Ovary (tissue), 9 donors: Measurements from ENCODE around the gene C16orf87. TPM values are rescaled to one million over a fixed set of nuclear protein-coding genes. Genes with fewer than 3 reads are reported as not detected.

ENCODE experiments used
- DNase-seq, 5 donors: peaks; one replicate each; pipeline ENCODE4 v3.0.0-alpha.2; 2019 to 2020
- H3K27ac ChIP-seq, 2 donors: fragments of 200-600 bp; one replicate each; pipeline versions ENCODE4 v1.5.1 to v1.8.0; 2019 to 2022
- H3K27me3 ChIP-seq: fragments of 200-600 bp; one replicate; pipeline ENCODE4 v1.8.0; 2022
- H3K36me3 ChIP-seq: fragments of 200-600 bp; sonication (generic); one replicate; pipeline ENCODE4 v1.5.1; 2019
- H3K4me1 ChIP-seq: one replicate; pipeline ENCODE4 v1.8.1; 2013; ENCODE audit warnings: mild to moderate bottlenecking, moderate library complexity; ENCODE audit not compliant: insufficient read depth
- H3K4me3 ChIP-seq: fragments of 200-600 bp; sonication (generic); one replicate; pipeline ENCODE4 v1.5.1; 2017
- H3K9me3 ChIP-seq, 2 donors: fragments of 200-600 bp in 1 of 2; sonication (generic) in 1 of 2; one replicate each; pipeline versions ENCODE4 v1.5.1 to v1.8.1; 2013 to 2019; ENCODE audit warnings: mild to moderate bottlenecking in 1 of 2, moderate library complexity in 1 of 2
- EP300 ChIP-seq: sonication (generic); formaldehyde crosslinking; IDR thresholded peaks from one replicate; pipeline ENCODE4 v1.6.1; 2017; ENCODE audit warnings: antibody characterized with exemption
- POLR2A ChIP-seq: fragments of 450-650 bp; IDR thresholded peaks from one replicate; pipeline ENCODE4 v1.6.1; 2017; ENCODE audit warnings: antibody characterized with exemption, mild to moderate bottlenecking, moderate library complexity
- WGBS, 3 donors: extraction: QIAGEN DNeasy Blood & Tissue Kit in 1 of 3; methylation state at CpG; one replicate each; pipeline versions ENCODE4 v1.1.5 to v1.1.7; 2013 to 2017; 5-methylcytosine and 5-hydroxymethylcytosine counted together
- intact Hi-C, 4 donors: fragments of 100-400 bp; cut with DNase I; formaldehyde crosslinking; loops; one replicate each; pipeline versions ENCODE4 v1.11.0 to v1.15.1; 2022 to 2023
- polyA plus RNA-seq, 2 donors: library from polyadenylated mRNA; stranded (reverse); fragments of 200-250 nt in 1 of 2; fragments of 350-450 nt in 1 of 2; fragmentation: Illumina TruSeq in 1 of 2; extraction: RNeasy Lipid Tissue Mini Kit (QIAGEN cat#74804) in 1 of 2; gene quantifications; one replicate each; pipeline ENCODE4 v1.2.3, GENCODE V29; 2013 to 2014
- total RNA-seq, 7 donors: library from RNA; depleted of rRNA in 2 of 7; stranded (reverse); fragments of >200 nt in 2 of 7; fragmentation: NEBNext Ultra II Directional in 3 of 7; extraction: Animal tissue kit (Norgen Biotek cat#: 25700) in 3 of 7; gene quantifications; one replicate each; pipeline versions ENCODE4 v1.1.0 to v1.2.4, GENCODE V29; 2016 to 2023
- TF ChIP-seq, protein P1 (sequence below), 3 donors: fragments of 450-650 bp in 2 of 3; fragments of 200-600 bp in 1 of 3; IDR thresholded peaks; one replicate each; pipeline versions ENCODE4 v1.5.1 to v1.8.0; 2016 to 2022; ENCODE audit warnings: antibody characterized with exemption in 3 of 3, mild to moderate bottlenecking in 1 of 3
- donor health status: DM: no; HTN: no; CAD: no; lungs with moderate emphysema.
- donor health status: DM: no; HTN: no; CAD: no.
- donor health status: Bipolar disorder and iron deficiency.
- donor health status: DM: yes; HTN: yes; CAD: no.
- donor health status: DM: no; HTN: no; CAD: no.
- donor health status: DM: yes; HTN: yes; CAD: no.

The C16orf87 gene
- total and polyA plus RNA-seq, 9 donors: 4.0 to 7.6 (median 5.1) TPM

DNA sequence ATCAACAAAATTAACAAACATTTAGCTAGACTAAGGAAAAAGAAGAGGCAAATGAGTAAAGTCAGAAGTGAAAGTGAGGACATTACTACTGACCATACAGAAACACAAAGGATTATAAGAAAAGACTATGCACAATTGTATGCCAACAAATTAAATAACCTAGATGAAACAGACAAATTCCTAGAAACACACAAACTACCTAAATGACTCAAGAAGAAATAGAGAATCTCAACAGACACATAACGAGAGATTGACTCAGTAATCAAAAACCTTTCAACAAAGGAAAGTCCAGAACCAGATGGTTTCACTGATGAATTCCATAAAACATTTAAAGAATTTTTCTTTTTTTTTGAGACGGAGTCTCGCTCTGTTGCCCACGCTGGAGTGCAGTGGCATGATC lies 47.2 kb downstream of the C16orf87 start:
- intact Hi-C loops: no loop called here
- 91 to 94% (median 93%) methylated on average over 4 of the region's 4 CpGs for WGBS, 3 donors
- DNase-seq: no peak
- H3K27me3 ChIP-seq: no peaks in the 10 kb centered on the region
- TF ChIP-seq EP300 (no peak), POLR2A (no peak)
- H3K9me3 ChIP-seq: no peaks in the 10 kb centered on the region
- no peak overlapping the region for H3K27ac ChIP-seq
- no peak overlapping the region for H3K4me3 ChIP-seq
- no peaks in the 10 kb centered on the region for H3K4me1 ChIP-seq
- H3K36me3 ChIP-seq: no peaks in the 10 kb centered on the region

DNA sequence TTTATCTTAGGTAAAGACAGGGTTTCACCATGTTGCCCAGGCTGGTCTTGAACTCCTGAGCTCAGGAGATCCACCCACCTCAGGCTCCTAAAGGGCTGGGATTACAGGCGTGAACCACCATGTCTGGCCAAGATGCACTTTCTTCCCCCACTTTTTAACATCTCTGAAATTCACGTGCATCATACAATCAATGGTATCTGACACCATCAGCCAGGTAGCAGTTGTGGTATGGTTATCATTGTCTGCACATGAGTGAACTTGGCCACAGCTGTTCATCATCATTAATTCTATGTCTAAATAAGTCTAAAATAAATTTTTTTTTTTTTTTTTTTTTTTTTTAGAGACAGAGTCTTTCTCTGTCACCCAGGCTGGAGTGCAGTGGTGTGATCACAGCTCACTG lies 48.7 kb downstream of the C16orf87 start:
- H3K27ac ChIP-seq: no peak overlapping the region
- no peaks in the 10 kb centered on the region for H3K4me1 ChIP-seq
- H3K4me3 ChIP-seq: no peak overlapping the region
- H3K9me3 ChIP-seq: no peaks in the 10 kb centered on the region
- no peak for TF ChIP-seq POLR2A
- TF ChIP-seq, protein P1, sequence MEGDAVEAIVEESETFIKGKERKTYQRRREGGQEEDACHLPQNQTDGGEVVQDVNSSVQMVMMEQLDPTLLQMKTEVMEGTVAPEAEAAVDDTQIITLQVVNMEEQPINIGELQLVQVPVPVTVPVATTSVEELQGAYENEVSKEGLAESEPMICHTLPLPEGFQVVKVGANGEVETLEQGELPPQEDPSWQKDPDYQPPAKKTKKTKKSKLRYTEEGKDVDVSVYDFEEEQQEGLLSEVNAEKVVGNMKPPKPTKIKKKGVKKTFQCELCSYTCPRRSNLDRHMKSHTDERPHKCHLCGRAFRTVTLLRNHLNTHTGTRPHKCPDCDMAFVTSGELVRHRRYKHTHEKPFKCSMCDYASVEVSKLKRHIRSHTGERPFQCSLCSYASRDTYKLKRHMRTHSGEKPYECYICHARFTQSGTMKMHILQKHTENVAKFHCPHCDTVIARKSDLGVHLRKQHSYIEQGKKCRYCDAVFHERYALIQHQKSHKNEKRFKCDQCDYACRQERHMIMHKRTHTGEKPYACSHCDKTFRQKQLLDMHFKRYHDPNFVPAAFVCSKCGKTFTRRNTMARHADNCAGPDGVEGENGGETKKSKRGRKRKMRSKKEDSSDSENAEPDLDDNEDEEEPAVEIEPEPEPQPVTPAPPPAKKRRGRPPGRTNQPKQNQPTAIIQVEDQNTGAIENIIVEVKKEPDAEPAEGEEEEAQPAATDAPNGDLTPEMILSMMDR (IDR thresholded peaks at IDR 0.05): no peak
- DNase-seq: no peak
- intact Hi-C loops: no loop called here
- 84 to 92% (median 91%) methylated on average over 2 of the region's 2 CpGs for WGBS, 3 donors
- no peaks in the 10 kb centered on the region for H3K36me3 ChIP-seq
- H3K27me3 ChIP-seq: no peaks in the 10 kb centered on the region

DNA sequence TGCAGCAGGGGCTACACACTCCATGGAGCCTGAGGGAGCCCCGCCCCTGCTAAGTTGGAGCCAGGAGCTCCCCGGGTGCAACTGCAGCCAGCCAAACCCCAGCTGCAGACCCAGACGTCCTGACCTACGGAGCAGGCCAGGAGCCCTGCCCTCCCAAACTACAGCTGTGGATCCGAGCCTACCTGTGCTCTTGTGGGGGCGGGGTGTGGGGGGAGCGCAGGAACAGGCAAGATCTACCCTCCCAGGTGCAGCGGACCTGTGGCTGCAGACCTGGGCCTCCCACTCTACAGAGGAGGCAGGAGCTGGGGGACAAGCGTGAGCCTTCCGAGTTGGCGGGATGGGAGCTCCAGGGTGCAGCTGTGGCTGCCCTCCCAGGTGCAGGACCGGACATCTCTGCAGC lies 53.2 kb downstream of the C16orf87 start:
- WGBS, 3 donors: 81 to 85% (median 82%) methylated on average over 12 of the region's 12 CpGs
- TF ChIP-seq EP300 (no peak), POLR2A (no peak)
- TF ChIP-seq, protein P1 (IDR thresholded peaks at IDR 0.05): no peak
- no peak for DNase-seq

DNA sequence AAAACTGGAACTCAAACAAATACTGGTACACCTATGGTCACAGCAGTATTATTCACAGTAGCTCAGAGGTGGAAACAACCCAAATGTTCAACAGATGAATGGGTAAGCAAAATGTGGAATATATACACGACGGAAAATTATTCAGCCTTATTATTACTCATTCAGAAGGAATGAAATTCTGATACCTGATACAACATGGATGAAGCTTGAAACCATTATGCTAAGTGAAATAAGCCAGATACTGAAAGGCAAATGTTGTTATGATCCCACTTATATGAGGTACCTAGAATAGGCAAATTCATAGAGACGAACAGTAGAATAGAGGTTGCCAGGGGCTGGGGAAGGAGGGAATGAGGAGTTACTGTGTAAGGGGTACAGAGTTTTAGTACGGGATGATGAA lies 55.8 kb downstream of the C16orf87 start:
- intact Hi-C loops: no loop called here
- no peaks in the 10 kb centered on the region for H3K27me3 ChIP-seq
- H3K4me1 ChIP-seq: no peaks in the 10 kb centered on the region
- no peaks in the 10 kb centered on the region for H3K9me3 ChIP-seq
- no peaks in the 10 kb centered on the region for H3K36me3 ChIP-seq
- no peak overlapping the region for H3K4me3 ChIP-seq
- H3K27ac ChIP-seq: no peak overlapping the region
- WGBS, 3 donors: 87 to 90% (median 88%) methylated on average over 4 of the region's 4 CpGs
- no peak for DNase-seq
- TF ChIP-seq POLR2A: no peak
- no peak for TF ChIP-seq EP300
- TF ChIP-seq, protein P1 (IDR thresholded peaks at IDR 0.05): no peak

More for the DNA sequence above, 53.2 kb downstream of the C16orf87 start:
- H3K36me3 ChIP-seq: no peaks in the 10 kb centered on the region
- H3K27me3 ChIP-seq: no peaks in the 10 kb centered on the region
- H3K9me3 ChIP-seq: no peaks in the 10 kb centered on the region
- intact Hi-C loops: no loop called here
- H3K4me1 ChIP-seq: no peaks in the 10 kb centered on the region
- no peak overlapping the region for H3K4me3 ChIP-seq
- H3K27ac ChIP-seq: no peak overlapping the region

DNA sequence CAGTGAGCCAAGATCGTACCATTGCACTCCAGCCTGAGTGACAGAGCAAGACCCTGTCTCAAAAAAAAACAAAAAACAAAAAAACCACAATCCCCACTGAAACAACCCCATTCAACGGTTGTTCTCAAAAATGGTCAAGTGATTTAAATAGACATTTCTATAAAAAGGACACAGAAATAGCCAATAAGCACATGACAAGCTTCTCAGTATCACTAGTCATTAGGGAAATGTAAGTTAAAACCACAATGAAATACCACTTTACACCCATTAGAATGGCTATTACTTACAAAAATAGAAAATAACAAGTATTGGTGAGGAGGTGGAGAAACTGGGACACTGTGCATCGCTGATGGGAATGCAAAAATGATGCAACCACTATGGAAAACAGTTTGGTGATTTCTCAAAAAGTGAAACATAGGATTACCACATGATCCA lies 56.2 kb downstream of the C16orf87 start:
- TF ChIP-seq, protein P1 (IDR thresholded peaks at IDR 0.05): no peak
- TF ChIP-seq POLR2A: no peak
- no peak for TF ChIP-seq EP300
- no peaks in the 10 kb centered on the region for H3K36me3 ChIP-seq
- WGBS, 3 donors: 81 to 89% (median 85%) methylated on average over 3 of the region's 3 CpGs
- no peak overlapping the region for H3K27ac ChIP-seq
- no peaks in the 10 kb centered on the region for H3K27me3 ChIP-seq
- H3K4me3 ChIP-seq: no peak overlapping the region
- no peaks in the 10 kb centered on the region for H3K9me3 ChIP-seq
- intact Hi-C loops: no loop called here
- DNase-seq: no peak
- no peaks in the 10 kb centered on the region for H3K4me1 ChIP-seq
